ENCODE results near the gene DCLK1. TPM values are rescaled to one million over a fixed set of nuclear protein-coding genes. Genes with fewer than 3 reads are reported as not detected.

Gene DCLK1
- total RNA-seq, 3 donors from 2014 or later = not detected

DNA sequence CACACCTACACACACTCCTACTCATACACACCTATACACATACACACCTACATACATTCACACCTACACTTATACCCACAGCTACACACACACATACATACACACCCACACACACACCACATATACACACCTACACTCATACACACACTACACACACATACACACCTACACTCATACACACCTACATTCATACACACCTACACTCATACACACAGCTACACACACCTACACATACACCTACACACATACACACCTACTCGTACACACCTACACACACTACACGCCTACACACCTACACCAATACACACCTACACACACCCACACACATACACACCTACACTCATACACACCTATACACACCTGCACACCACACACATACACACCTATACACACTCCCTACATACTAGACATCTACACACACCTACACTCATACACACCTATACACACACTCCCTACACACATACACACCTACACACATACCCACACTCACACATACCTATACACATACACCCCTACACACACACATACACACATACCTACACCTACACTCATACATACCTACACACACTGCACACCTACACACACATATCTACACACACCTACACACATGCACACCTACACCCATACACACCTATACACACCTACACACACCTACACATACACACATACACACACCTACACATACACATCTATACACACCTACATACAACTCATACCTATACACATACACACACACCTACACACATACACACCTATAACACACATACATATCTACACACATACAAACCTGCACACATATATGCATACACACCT lies 369.5 kb downstream of the DCLK1 start:
- no peak overlapping the region for H3K4me3 Mint-ChIP-seq
- H3K36me3 Mint-ChIP-seq (ENCODE audit: insufficient read depth) = no peaks in the 10 kb centered on the region
- no peaks in the 10 kb centered on the region for H3K4me1 Mint-ChIP-seq (ENCODE audit: low read depth)
- DNase-seq (no peak), ATAC-seq (no peak)
- H3K27me3 Mint-ChIP-seq (ENCODE audit: low read depth) = no peaks in the 10 kb centered on the region
- peaks cover 4% of the 10 kb centered on the region for H3K9me3 Mint-ChIP-seq

DNA sequence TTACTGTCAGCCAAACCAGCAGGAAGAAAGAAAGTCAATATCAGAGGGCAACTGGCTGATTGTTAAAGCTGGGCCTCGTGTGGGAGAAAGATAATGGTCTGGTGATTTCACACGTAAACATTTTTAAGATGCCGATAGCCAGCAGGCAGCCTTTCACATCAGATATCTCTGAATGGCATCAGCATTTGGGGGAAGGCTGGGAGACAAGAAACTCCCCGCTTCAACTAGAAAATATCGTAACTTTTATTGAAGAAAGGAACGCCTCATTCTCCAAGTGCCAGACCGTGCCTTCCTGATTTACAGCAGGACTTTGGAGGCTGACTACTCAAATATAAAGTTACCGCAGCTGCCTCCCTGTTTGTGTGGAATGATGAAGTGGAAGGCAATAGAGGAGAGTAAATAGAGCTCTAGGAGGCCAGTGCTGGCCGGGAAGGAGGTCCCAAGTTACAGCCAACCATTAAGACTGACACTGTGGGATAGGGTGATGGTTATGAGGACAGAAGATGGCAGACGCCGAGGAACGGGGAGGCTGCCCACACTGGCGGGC lies 370.4 kb downstream of the DCLK1 start:
- no peaks in the 10 kb centered on the region for H3K36me3 Mint-ChIP-seq (ENCODE audit: insufficient read depth)
- peaks cover 4% of the 10 kb centered on the region for H3K9me3 Mint-ChIP-seq
- ATAC-seq (no peak), DNase-seq (no peak)
- no peaks in the 10 kb centered on the region for H3K4me1 Mint-ChIP-seq (ENCODE audit: low read depth)
- no peak overlapping the region for H3K4me3 Mint-ChIP-seq
- no peaks in the 10 kb centered on the region for H3K27me3 Mint-ChIP-seq (ENCODE audit: low read depth)

DNA sequence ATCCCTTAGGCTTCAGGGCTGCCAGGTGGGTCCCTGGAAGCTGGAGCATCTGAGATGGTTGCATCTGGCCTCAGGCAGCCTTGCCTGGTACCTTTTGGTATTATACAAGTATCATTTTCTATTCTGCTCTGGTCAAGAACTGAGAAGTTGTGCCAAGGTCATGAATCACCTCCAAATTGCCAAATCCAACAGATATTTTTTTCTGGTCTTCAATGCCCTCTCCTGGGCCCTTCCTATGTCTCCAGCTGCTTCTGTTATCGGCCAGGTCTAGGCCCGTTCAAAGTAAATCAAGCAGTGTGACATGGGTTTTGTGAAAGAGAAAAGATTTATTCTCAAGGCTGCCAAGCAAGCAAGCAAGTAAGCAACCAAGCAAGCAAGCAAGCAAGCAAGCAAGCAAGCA lies 383.6 kb downstream of the DCLK1 start:
- H3K9me3 Mint-ChIP-seq = peaks cover 16% of the 10 kb centered on the region
- no peaks in the 10 kb centered on the region for H3K27me3 Mint-ChIP-seq (ENCODE audit: low read depth)
- no peaks in the 10 kb centered on the region for H3K4me1 Mint-ChIP-seq (ENCODE audit: low read depth)
- ATAC-seq (no peak), DNase-seq (no peak)
- no peak overlapping the region for H3K4me3 Mint-ChIP-seq
- no peaks in the 10 kb centered on the region for H3K36me3 Mint-ChIP-seq (ENCODE audit: insufficient read depth)

DNA sequence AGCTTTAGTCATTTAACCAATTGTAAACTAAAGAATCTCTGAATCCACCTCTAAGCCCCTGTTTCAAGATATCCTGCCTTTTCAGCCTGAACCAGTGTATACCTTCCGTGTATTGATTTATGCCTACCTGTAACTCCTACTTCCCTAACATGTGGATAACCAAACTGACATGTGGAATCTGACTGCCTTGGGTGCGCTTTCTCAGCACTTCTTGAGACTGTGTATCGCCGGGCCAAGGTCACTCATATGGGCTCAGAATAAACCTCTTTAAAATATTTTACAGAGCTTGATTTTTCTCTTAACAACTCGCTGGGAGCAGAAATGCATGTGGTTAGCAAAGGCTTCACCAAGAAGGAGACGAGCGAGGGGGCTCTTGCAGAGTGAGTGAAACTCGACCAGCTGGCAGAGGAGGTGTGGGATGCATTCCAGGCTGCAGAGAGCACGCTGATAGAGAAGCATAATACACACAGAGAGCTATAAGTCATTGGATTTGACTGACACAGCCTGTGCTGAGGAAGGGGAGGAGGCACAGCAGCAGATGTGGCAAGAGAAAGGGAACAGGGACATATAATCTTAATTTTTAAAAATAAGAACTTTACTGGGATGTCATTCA lies 386.5 kb downstream of the DCLK1 start:
- Mint-ChIP-seq H3K4me1 (ENCODE audit: low read depth) (no peaks in the 10 kb centered on the region), H3K4me3 (no peak overlapping the region), H3K27me3 (ENCODE audit: low read depth) (no peaks in the 10 kb centered on the region), H3K36me3 (ENCODE audit: insufficient read depth) (no peaks in the 10 kb centered on the region), H3K9me3 (peaks cover 12% of the 10 kb centered on the region)
- DNase-seq (no peak), ATAC-seq (no peak)

DNA sequence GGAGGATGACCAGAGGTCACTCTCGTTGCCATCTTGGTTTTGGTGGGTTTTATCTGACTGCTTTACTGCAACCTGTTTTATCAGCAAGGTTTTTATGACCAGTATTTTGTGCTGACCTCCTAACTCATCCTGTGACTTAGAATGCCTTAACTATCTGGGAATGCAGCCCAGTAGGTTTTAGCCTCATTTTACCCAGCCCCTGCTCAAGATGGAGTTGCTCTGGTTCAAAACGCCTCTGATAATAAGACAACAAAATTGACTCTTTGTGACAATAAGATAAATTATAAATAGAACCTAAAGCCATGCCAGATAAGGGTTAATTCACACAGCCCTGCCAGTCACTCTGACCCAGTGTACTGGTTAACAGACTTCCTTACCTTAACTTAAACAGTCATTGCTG lies 387.0 kb downstream of the DCLK1 start:
- Mint-ChIP-seq H3K4me3 (no peak overlapping the region), H3K9me3 (peaks cover 9% of the 10 kb centered on the region), H3K36me3 (ENCODE audit: insufficient read depth) (no peaks in the 10 kb centered on the region), H3K4me1 (ENCODE audit: low read depth) (no peaks in the 10 kb centered on the region), H3K27me3 (ENCODE audit: low read depth) (no peaks in the 10 kb centered on the region)
- DNase-seq = no peak
- ATAC-seq = no peak

DNA sequence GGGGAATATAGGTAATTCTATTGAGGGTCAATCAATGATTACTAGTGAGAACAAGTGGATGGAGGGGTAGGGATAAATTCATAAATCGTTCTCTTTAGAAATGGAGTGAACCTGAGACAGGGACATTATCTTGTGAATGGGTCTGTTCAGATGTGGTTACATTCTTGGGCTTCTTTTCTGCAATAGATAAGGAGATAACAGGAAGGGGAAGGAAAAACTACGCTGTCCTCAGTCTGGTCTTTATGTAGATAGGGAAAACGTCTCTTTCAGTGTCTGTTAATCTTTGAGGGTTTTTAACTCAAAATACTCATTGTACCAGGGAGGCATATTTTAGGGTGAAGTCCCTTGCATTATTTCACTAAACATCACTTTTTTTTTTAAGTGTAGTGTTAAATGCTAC lies 388.0 kb downstream of the DCLK1 start:
- no peaks in the 10 kb centered on the region for H3K27me3 Mint-ChIP-seq (ENCODE audit: low read depth)
- no peak for ATAC-seq
- H3K9me3 Mint-ChIP-seq = peaks cover 3% of the 10 kb centered on the region
- no peak overlapping the region for H3K4me3 Mint-ChIP-seq
- no peaks in the 10 kb centered on the region for H3K36me3 Mint-ChIP-seq (ENCODE audit: insufficient read depth)
- H3K4me1 Mint-ChIP-seq (ENCODE audit: low read depth) = no peaks in the 10 kb centered on the region
- DNase-seq = no peak

DNA sequence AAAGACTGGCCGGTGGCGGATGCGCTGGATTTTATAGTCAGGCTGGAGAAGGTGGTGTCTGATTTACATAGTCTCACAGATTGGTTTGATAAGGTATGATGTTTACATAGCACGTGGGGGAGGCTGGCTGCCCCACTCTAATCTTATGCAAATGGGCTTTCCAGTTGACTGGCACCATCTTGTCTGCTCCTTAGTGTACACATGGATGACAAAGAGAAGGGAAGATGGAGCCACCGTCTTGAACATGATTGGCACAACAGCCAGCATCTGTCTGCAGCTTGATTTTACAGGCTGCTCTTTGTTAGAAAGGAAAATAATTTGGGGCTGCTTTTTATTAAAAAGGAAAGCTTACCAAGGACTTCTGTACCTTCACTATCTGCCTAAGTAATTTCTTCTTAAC lies 389.5 kb downstream of the DCLK1 start:
- DNase-seq (no peak), ATAC-seq (no peak)
- Mint-ChIP-seq H3K27me3 (ENCODE audit: low read depth) (no peaks in the 10 kb centered on the region), H3K36me3 (ENCODE audit: insufficient read depth) (no peaks in the 10 kb centered on the region), H3K4me3 (no peak overlapping the region), H3K9me3 (peaks cover 3% of the 10 kb centered on the region), H3K4me1 (ENCODE audit: low read depth) (no peaks in the 10 kb centered on the region)

DNA sequence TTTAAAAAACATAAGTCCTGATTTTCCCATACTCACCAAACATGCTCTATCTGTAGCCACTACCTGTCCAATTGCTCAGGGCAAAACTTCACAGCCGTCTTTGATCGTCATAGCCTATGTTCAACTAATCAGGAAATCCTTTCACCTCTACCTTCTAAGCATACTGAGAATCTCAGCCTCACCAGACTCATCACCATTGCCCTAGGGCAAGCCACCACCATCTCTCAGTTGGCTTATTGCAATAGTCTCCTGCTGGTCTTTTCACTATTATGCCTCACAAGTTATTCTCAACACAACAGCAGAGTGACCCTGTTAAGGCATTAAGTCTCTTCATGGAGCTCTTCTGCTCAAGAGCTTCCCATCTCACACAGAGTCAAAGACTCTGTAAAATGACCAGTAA lies 394.3 kb downstream of the DCLK1 start:
- ATAC-seq (no peak), DNase-seq (no peak)
- Mint-ChIP-seq H3K9me3 (no peaks in the 10 kb centered on the region), H3K36me3 (ENCODE audit: insufficient read depth) (no peaks in the 10 kb centered on the region), H3K4me1 (ENCODE audit: low read depth) (no peaks in the 10 kb centered on the region), H3K27me3 (ENCODE audit: low read depth) (no peaks in the 10 kb centered on the region), H3K4me3 (no peak overlapping the region)

DNA sequence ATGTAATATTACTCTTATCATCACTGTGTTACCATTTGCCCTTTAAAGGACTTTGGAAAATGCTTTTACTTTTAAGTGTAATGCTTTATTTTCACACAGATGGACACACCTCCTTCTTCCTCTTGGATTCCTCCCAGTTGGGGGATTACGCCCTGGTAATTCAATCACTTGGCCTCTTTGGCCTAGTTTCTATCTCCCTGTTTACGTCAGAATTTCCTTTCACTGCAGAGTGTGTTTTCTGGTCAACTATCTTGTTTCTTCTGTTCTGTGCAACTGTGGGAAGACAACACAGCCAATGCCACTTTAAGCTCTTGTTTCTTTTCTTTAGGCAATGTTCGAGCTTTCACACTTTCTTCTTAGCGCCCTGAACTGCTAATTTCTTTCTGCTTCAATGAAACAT lies 397.4 kb downstream of the DCLK1 start:
- DNase-seq (no peak), ATAC-seq (no peak)
- Mint-ChIP-seq H3K4me3 (no peak overlapping the region), H3K36me3 (ENCODE audit: insufficient read depth) (no peaks in the 10 kb centered on the region), H3K9me3 (no peaks in the 10 kb centered on the region), H3K4me1 (ENCODE audit: low read depth) (no peaks in the 10 kb centered on the region), H3K27me3 (ENCODE audit: low read depth) (no peaks in the 10 kb centered on the region)

DNA sequence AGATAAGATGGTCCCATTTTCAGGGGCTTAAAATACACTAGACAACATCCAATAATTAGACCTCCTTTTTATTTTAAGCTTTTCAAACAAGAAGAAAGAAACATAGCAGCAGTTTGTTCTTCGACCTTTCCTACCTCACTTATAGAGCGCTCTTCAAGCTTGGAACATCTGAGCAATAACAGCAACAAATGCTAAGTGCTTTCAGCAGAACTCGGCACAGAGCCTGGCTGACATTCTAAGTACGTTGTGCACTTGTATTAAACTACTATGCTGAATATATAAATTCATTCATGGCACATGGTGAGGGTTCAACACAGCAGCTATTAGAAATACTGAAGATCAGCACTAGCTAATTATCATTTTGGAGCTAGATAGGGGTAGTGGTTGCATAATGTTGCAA lies 398.6 kb downstream of the DCLK1 start:
- ATAC-seq = no peak
- H3K4me3 Mint-ChIP-seq = no peak overlapping the region
- no peaks in the 10 kb centered on the region for H3K27me3 Mint-ChIP-seq (ENCODE audit: low read depth)
- no peaks in the 10 kb centered on the region for H3K36me3 Mint-ChIP-seq (ENCODE audit: insufficient read depth)
- DNase-seq = no peak
- no peaks in the 10 kb centered on the region for H3K4me1 Mint-ChIP-seq (ENCODE audit: low read depth)
- H3K9me3 Mint-ChIP-seq = no peaks in the 10 kb centered on the region

DNA sequence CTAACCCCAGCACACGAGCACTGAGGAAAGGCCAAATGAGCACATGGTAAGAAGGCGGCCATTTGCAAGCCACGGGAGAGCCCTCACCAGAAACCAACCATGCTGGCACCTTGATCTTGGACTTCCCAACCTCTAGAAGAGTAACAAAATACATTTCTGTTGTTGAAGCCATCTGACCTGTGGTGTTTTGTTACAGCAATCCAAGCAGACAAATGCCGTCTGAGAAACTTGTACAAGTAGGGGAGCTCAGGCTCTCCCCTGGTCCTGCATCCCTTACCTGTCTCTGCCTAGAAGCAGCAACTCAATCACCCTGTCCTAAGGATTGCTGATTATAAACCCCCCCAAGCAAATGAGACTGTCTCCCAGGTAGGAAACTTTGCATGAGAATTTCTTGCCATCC lies 399.7 kb downstream of the DCLK1 start:
- H3K9me3 Mint-ChIP-seq = no peaks in the 10 kb centered on the region
- H3K4me3 Mint-ChIP-seq = no peak overlapping the region
- DNase-seq (no peak), ATAC-seq (no peak)
- no peaks in the 10 kb centered on the region for H3K27me3 Mint-ChIP-seq (ENCODE audit: low read depth)
- no peaks in the 10 kb centered on the region for H3K4me1 Mint-ChIP-seq (ENCODE audit: low read depth)
- H3K36me3 Mint-ChIP-seq (ENCODE audit: insufficient read depth) = no peaks in the 10 kb centered on the region

DNA sequence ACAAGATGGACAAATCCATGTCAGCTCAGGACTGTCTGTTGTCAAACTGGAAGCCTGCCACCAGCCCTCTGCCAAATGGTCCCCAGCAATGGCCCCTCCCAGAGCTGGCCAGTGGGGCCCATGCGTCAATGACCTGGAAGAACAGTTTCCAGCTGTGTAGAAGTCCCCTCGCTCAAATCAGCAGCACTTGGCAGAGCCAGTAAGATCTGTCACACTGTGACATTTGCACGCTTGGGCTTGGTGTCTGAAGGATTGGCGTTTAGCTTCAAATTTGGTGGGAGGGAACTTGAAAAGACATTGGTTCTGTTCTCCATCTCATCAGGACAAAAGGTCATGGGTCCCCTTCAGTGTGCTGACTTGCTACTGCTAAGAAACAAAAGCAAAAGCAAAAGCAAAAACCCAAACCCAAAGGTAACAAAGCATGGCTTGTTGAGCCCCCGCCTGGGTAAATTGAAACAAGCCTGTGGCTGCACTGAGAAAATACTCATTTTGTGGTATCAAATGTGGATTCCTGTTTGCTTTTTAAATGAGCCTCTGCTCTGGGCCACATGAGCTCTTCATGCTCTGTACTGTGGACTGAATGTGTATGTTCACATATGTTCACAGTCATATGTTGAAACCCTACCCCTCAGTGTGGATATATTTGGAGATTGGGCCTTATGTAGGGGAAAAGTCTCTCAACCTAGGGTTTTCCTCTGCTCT lies 401.1 kb downstream of the DCLK1 start:
- H3K4me3 Mint-ChIP-seq = no peak overlapping the region
- no peaks in the 10 kb centered on the region for H3K27me3 Mint-ChIP-seq (ENCODE audit: low read depth)
- H3K4me1 Mint-ChIP-seq (ENCODE audit: low read depth) = no peaks in the 10 kb centered on the region
- no peaks in the 10 kb centered on the region for H3K9me3 Mint-ChIP-seq
- no peaks in the 10 kb centered on the region for H3K36me3 Mint-ChIP-seq (ENCODE audit: insufficient read depth)
- no peak for DNase-seq
- no peak for ATAC-seq

DNA sequence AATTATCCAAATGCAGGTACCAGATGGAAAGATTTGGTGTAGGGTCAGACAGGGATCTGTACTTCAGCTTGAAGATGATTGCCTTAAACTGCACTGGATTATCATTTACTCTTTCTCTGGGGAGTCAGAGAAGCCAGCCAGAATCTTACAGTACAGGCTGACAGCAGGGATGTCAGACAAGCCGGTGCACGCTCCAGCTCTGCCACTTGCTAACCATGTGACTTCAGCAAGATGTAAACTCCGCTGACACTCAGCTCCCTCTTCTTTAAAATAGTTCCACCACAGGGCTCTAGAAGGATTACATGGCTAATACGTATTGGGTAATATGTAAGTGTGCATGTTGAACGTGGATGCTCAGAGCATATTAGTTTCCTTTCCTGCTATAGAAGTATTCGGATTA lies 403.3 kb downstream of the DCLK1 start:
- no peaks in the 10 kb centered on the region for H3K9me3 Mint-ChIP-seq
- ATAC-seq (no peak), DNase-seq (no peak)
- H3K4me3 Mint-ChIP-seq = no peak overlapping the region
- H3K4me1 Mint-ChIP-seq (ENCODE audit: low read depth) = no peaks in the 10 kb centered on the region
- no peaks in the 10 kb centered on the region for H3K36me3 Mint-ChIP-seq (ENCODE audit: insufficient read depth)
- H3K27me3 Mint-ChIP-seq (ENCODE audit: low read depth) = no peaks in the 10 kb centered on the region

DNA sequence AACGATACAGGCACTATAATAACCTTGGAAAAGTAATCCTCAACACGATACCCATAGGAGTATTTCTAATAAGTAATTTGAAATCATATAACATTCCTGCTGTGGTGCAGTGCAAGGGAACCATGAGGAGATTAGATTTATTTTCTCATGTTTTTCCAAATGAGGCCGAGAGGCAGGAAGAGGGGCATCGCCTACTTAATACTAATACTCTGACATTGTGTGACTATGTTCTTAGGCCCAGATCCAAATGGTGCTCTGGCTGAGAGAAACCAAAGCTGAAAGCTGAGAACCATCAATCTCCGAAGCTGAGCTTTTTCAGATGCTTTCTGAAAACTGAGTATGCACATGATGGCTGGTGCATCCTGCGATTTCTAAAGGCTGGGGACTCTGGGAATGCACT lies 406.7 kb downstream of the DCLK1 start:
- Mint-ChIP-seq H3K4me1 (ENCODE audit: low read depth) (no peaks in the 10 kb centered on the region), H3K4me3 (no peak overlapping the region), H3K36me3 (ENCODE audit: insufficient read depth) (no peaks in the 10 kb centered on the region), H3K9me3 (no peaks in the 10 kb centered on the region), H3K27me3 (ENCODE audit: low read depth) (peaks cover 6% of the 10 kb centered on the region)
- ATAC-seq (no peak), DNase-seq (no peak)

DNA sequence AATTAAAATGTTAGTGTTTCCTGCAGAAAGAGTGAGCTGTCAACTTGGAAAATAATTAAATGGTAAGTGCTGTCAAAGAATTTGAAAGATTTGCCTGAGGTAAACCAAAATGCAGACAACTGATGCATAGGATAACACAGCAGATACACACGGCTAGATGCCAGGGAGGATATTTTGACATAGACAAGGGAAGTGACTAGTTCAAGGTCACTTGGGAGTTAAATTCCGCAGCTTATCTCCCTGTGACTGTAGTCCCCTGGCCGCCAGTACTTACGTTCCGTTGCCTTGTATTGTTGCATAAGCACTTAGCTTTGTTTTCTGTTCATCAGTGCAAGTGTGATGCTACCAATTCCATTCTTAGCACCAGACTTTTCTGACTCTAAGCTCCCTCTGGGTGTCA lies 407.4 kb downstream of the DCLK1 start:
- peaks cover 6% of the 10 kb centered on the region for H3K27me3 Mint-ChIP-seq (ENCODE audit: low read depth)
- no peak for ATAC-seq
- no peak overlapping the region for H3K4me3 Mint-ChIP-seq
- no peaks in the 10 kb centered on the region for H3K36me3 Mint-ChIP-seq (ENCODE audit: insufficient read depth)
- no peaks in the 10 kb centered on the region for H3K4me1 Mint-ChIP-seq (ENCODE audit: low read depth)
- H3K9me3 Mint-ChIP-seq = no peaks in the 10 kb centered on the region
- DNase-seq = no peak

Data from activated T-cell treated with anti-CD3 and anti-CD28 coated beads, Interleukin-2, amount 50 U/mL, for 4 hours (primary cell).